ENCODE measurements around the gene FCER1G. TPM values are rescaled to one million over a fixed set of nuclear protein-coding genes. Genes with fewer than 3 reads are reported as not detected.
A peak's percentile ranks its signal among the peaks of the same experiment; 100 is the strongest.

Gene FCER1G
- total RNA-seq, 1 experiment from 2014 or later, result not detected

- ChIA-PET CTCF (no interaction called here), POLR2A (ENCODE audit: unreplicated experiment) (no interaction called here)
- no TSS peak for BruUV-seq (replicated peaks)
- Histone ChIP-seq H3F3A (ENCODE audit: insufficient read depth, low read depth) (peaks cover 8% of the 10 kb centered on the region; the same call in 1 of the 2 replicates), H3K4me3 (no peak overlapping the region), H3K79me2 (ENCODE audit: low read depth) (peaks cover 14% of the 10 kb centered on the region), H3K36me3 (ENCODE audit: low read depth) (peaks cover 11% of the 10 kb centered on the region), H3K27ac (no peak overlapping the region), H4K20me1 (ENCODE audit: insufficient read depth) (no peaks in the 10 kb centered on the region), H3K9me3 (ENCODE audit: insufficient read depth, low read depth) (no peaks in the 10 kb centered on the region), H3K9me2 (ENCODE audit: insufficient read depth) (no peaks in the 10 kb centered on the region), H3K4me2 (no peak overlapping the region), H3K27me3 (ENCODE audit: insufficient read depth, low read depth) (no peaks in the 10 kb centered on the region), H3K4me1 (replicated peaks; ENCODE audit: insufficient read depth) (peaks cover 15% of the 10 kb centered on the region), H2AFZ (no peak overlapping the region)
- no peak for DNase-seq
- TF ChIP-seq EZH2 (IDR thresholded peaks at IDR 0.05; ENCODE audit: low read depth) (no peak), CTCF (conservative IDR thresholded peaks at IDR 0.05) (no peak)
- intact Hi-C loops (cut with micrococcal nuclease; ENCODE audit: unreplicated experiment), result no loop called here
Measured at GRCh38 chr1:161173711-161174110, 41.4 kb upstream of the FCER1G start.

DNA sequence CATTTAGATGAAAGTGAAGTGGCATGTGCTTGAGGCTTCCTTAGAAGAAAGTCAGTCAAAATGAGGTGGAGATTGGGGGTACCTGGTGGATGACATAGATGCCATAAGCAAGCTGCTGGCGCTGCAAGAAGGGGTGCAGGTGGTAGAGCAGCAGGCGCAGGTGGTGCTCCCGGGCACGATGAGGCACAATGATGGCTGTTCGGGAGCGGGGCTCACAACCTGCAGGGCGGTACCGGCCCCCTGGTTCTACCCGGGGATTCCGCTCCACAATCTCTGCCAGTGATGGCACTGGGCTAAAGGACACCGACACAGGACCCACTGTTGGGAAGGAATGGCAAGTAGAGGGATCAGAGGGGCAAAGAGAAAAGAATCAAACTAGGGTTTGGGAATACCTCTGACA, 40.2 kb upstream of the FCER1G start:
- POLR2A ChIA-PET (ENCODE audit: unreplicated experiment), result no interaction called here
- Histone ChIP-seq H3K27ac (no peak overlapping the region), H3K4me3 (no peak overlapping the region), H3K9me3 (ENCODE audit: insufficient read depth, low read depth) (no peaks in the 10 kb centered on the region), H4K20me1 (ENCODE audit: insufficient read depth) (no peaks in the 10 kb centered on the region), H3K79me2 (ENCODE audit: low read depth) (peaks cover 14% of the 10 kb centered on the region), H3K27me3 (ENCODE audit: insufficient read depth, low read depth) (no peaks in the 10 kb centered on the region), H3K4me2 (no peak overlapping the region), H3K9me2 (ENCODE audit: insufficient read depth) (no peaks in the 10 kb centered on the region), H3F3A (ENCODE audit: insufficient read depth, low read depth) (peaks cover 9% of the 10 kb centered on the region; the same call in 1 of the 2 replicates), H3K4me1 (replicated peaks; ENCODE audit: insufficient read depth) (peaks cover 15% of the 10 kb centered on the region), H2AFZ (no peak overlapping the region), H3K36me3 (ENCODE audit: low read depth) (peaks cover 11% of the 10 kb centered on the region)
- DNase-seq, result no peak
- intact Hi-C loops (cut with micrococcal nuclease; ENCODE audit: unreplicated experiment), result no loop called here
- BruUV-seq (replicated peaks), result no TSS peak
- CTCF ChIA-PET, result no interaction called here
- TF ChIP-seq EZH2 (IDR thresholded peaks at IDR 0.05; ENCODE audit: low read depth) (no peak), CTCF (conservative IDR thresholded peaks at IDR 0.05) (no peak)

GRCh38 chr1:161175771-161176453, 39.2 kb upstream of the FCER1G start:
- TF ChIP-seq CTCF (conservative IDR thresholded peaks at IDR 0.05), result no peak
- no peak for TF ChIP-seq EZH2 (IDR thresholded peaks at IDR 0.05; ENCODE audit: low read depth)
- CTCF ChIA-PET, result interaction anchor here (0.5 kb wide), 1 partner anchor 13 kb away, joined by 3 read pairs; no protein-coding TSS in a partner anchor
- DNase-seq, result no peak
- Histone ChIP-seq H3K9me3 (ENCODE audit: insufficient read depth, low read depth) (no peaks in the 10 kb centered on the region), H3F3A (ENCODE audit: insufficient read depth, low read depth) (peaks cover 15% of the 10 kb centered on the region; the same call in 1 of the 2 replicates), H3K4me3 (peak overlapping the region; percentile 83), H4K20me1 (ENCODE audit: insufficient read depth) (no peaks in the 10 kb centered on the region), H3K36me3 (ENCODE audit: low read depth) (peaks cover 11% of the 10 kb centered on the region), H3K79me2 (ENCODE audit: low read depth) (peaks cover 14% of the 10 kb centered on the region), H3K4me2 (peak overlapping the region; percentile 85), H3K9me2 (ENCODE audit: insufficient read depth) (no peaks in the 10 kb centered on the region), H2AFZ (no peak overlapping the region), H3K4me1 (replicated peaks; ENCODE audit: insufficient read depth) (peaks cover 15% of the 10 kb centered on the region), H3K27ac (no peak overlapping the region), H3K27me3 (ENCODE audit: insufficient read depth, low read depth) (no peaks in the 10 kb centered on the region)
- POLR2A ChIA-PET (ENCODE audit: unreplicated experiment), result interaction anchor here (0.6 kb wide), 1 partner anchor 28 kb away, joined by 4 read pairs; no protein-coding TSS in a partner anchor
- intact Hi-C loops (cut with micrococcal nuclease; ENCODE audit: unreplicated experiment), result no loop called here
- BruUV-seq (replicated peaks), result TSS peak; percentile 48

All from PC-9 (cell line).